ENCODE results near the gene CAMSAP1.

Gene CAMSAP1

GRCh38 chr9:135786146-135786690 lies 121.1 kb downstream of the CAMSAP1 start:
- Histone ChIP-seq H3K9me3 (ENCODE audit: control insufficient read depth in 1 of 2, low read length in 2 of 2) (no peaks in the 10 kb centered on the region), H3K9ac (ENCODE audit: low read depth in 1 of 2, low read length in 2 of 2) (no peak overlapping the region), H3K4me1 (ENCODE audit: control insufficient read depth in 1 of 2, insufficient read depth in 2 of 2, low read length in 2 of 2) (peaks cover 0 to 4% of the 10 kb centered on the region in 2 donors), H3K27me3 (ENCODE audit: control insufficient read depth in 1 of 2, insufficient read depth in 2 of 2, low read length in 2 of 2) (no peaks in the 10 kb centered on the region), H3K36me3 (ENCODE audit: control insufficient read depth in 1 of 2, insufficient read depth in 2 of 2, low read length in 2 of 2) (no peaks in the 10 kb centered on the region), H3K4me3 (ENCODE audit: low read depth in 1 of 2, low read length in 2 of 2) (no peak overlapping the region), H3K27ac (ENCODE audit: low read depth, low read length) (no peak overlapping the region)

- H3K4me1 ChIP-seq (ENCODE audit: control insufficient read depth in 1 of 2, insufficient read depth in 2 of 2, low read length in 2 of 2) = peaks cover 0 to 4% of the 10 kb centered on the region in 2 donors
- H3K36me3 ChIP-seq (ENCODE audit: control insufficient read depth in 1 of 2, insufficient read depth in 2 of 2, low read length in 2 of 2) = no peaks in the 10 kb centered on the region
- no peak overlapping the region for H3K4me3 ChIP-seq (ENCODE audit: low read depth in 1 of 2, low read length in 2 of 2)
- H3K9me3 ChIP-seq (ENCODE audit: control insufficient read depth in 1 of 2, low read length in 2 of 2) = no peaks in the 10 kb centered on the region
- H3K27me3 ChIP-seq (ENCODE audit: control insufficient read depth in 1 of 2, insufficient read depth in 2 of 2, low read length in 2 of 2) = no peaks in the 10 kb centered on the region
- no peak overlapping the region for H3K27ac ChIP-seq (ENCODE audit: low read depth, low read length)
- H3K9ac ChIP-seq (ENCODE audit: low read depth in 1 of 2, low read length in 2 of 2) = no peak overlapping the region
Observed at GRCh38 chr9:135785013-135785575, 122.3 kb downstream of the CAMSAP1 start.

- no peaks in the 10 kb centered on the region for H3K36me3 ChIP-seq (ENCODE audit: control insufficient read depth in 1 of 2, insufficient read depth in 2 of 2, low read length in 2 of 2)
- no peaks in the 10 kb centered on the region for H3K9me3 ChIP-seq (ENCODE audit: control insufficient read depth in 1 of 2, low read length in 2 of 2)
- no peak overlapping the region for H3K27ac ChIP-seq (ENCODE audit: low read depth, low read length)
- H3K9ac ChIP-seq (ENCODE audit: low read depth in 1 of 2, low read length in 2 of 2) = no peak overlapping the region
- no peak overlapping the region for H3K4me3 ChIP-seq (ENCODE audit: low read depth in 1 of 2, low read length in 2 of 2)
- H3K4me1 ChIP-seq (ENCODE audit: control insufficient read depth in 1 of 2, insufficient read depth in 2 of 2, low read length in 2 of 2) = peaks cover 0 to under 1% of the 10 kb centered on the region in 2 donors
- no peaks in the 10 kb centered on the region for H3K27me3 ChIP-seq (ENCODE audit: control insufficient read depth in 1 of 2, insufficient read depth in 2 of 2, low read length in 2 of 2)
Observed at GRCh38 chr9:135783540-135784245, 123.7 kb downstream of the CAMSAP1 start.

GRCh38 chr9:135782946-135783345 lies 124.4 kb downstream of the CAMSAP1 start:
- H3K27me3 ChIP-seq (ENCODE audit: control insufficient read depth in 1 of 2, insufficient read depth in 2 of 2, low read length in 2 of 2) = no peaks in the 10 kb centered on the region
- H3K36me3 ChIP-seq (ENCODE audit: control insufficient read depth in 1 of 2, insufficient read depth in 2 of 2, low read length in 2 of 2) = no peaks in the 10 kb centered on the region
- H3K9me3 ChIP-seq (ENCODE audit: control insufficient read depth in 1 of 2, low read length in 2 of 2) = no peaks in the 10 kb centered on the region
- no peak overlapping the region for H3K9ac ChIP-seq (ENCODE audit: low read depth in 1 of 2, low read length in 2 of 2)
- H3K4me1 ChIP-seq (ENCODE audit: control insufficient read depth in 1 of 2, insufficient read depth in 2 of 2, low read length in 2 of 2) = no peaks in the 10 kb centered on the region
- no peak overlapping the region for H3K4me3 ChIP-seq (ENCODE audit: low read depth in 1 of 2, low read length in 2 of 2)
- no peak overlapping the region for H3K27ac ChIP-seq (ENCODE audit: low read depth, low read length)

- Histone ChIP-seq H3K27me3 (ENCODE audit: control insufficient read depth in 1 of 2, insufficient read depth in 2 of 2, low read length in 2 of 2) (no peaks in the 10 kb centered on the region), H3K4me3 (ENCODE audit: low read depth in 1 of 2, low read length in 2 of 2) (no peak overlapping the region), H3K9ac (ENCODE audit: low read depth in 1 of 2, low read length in 2 of 2) (no peak overlapping the region), H3K9me3 (ENCODE audit: control insufficient read depth in 1 of 2, low read length in 2 of 2) (no peaks in the 10 kb centered on the region), H3K4me1 (ENCODE audit: control insufficient read depth in 1 of 2, insufficient read depth in 2 of 2, low read length in 2 of 2) (no peaks in the 10 kb centered on the region), H3K27ac (ENCODE audit: low read depth, low read length) (no peak overlapping the region), H3K36me3 (ENCODE audit: control insufficient read depth in 1 of 2, insufficient read depth in 2 of 2, low read length in 2 of 2) (no peaks in the 10 kb centered on the region)
Observed at GRCh38 chr9:135780626-135781025, 126.7 kb downstream of the CAMSAP1 start.

- Histone ChIP-seq H3K27me3 (ENCODE audit: control insufficient read depth in 1 of 2, insufficient read depth in 2 of 2, low read length in 2 of 2) (no peaks in the 10 kb centered on the region), H3K4me1 (ENCODE audit: control insufficient read depth in 1 of 2, insufficient read depth in 2 of 2, low read length in 2 of 2) (no peaks in the 10 kb centered on the region), H3K9me3 (ENCODE audit: control insufficient read depth in 1 of 2, low read length in 2 of 2) (no peaks in the 10 kb centered on the region), H3K9ac (ENCODE audit: low read depth in 1 of 2, low read length in 2 of 2) (no peak overlapping the region), H3K4me3 (ENCODE audit: low read depth in 1 of 2, low read length in 2 of 2) (no peak overlapping the region), H3K27ac (ENCODE audit: low read depth, low read length) (no peak overlapping the region), H3K36me3 (ENCODE audit: control insufficient read depth in 1 of 2, insufficient read depth in 2 of 2, low read length in 2 of 2) (no peaks in the 10 kb centered on the region)
Observed at GRCh38 chr9:135780086-135780485, 127.3 kb downstream of the CAMSAP1 start.

- Histone ChIP-seq H3K4me1 (ENCODE audit: control insufficient read depth in 1 of 2, insufficient read depth in 2 of 2, low read length in 2 of 2) (no peaks in the 10 kb centered on the region), H3K9ac (ENCODE audit: low read depth in 1 of 2, low read length in 2 of 2) (no peak overlapping the region), H3K36me3 (ENCODE audit: control insufficient read depth in 1 of 2, insufficient read depth in 2 of 2, low read length in 2 of 2) (no peaks in the 10 kb centered on the region), H3K27me3 (ENCODE audit: control insufficient read depth in 1 of 2, insufficient read depth in 2 of 2, low read length in 2 of 2) (no peaks in the 10 kb centered on the region), H3K27ac (ENCODE audit: low read depth, low read length) (no peak overlapping the region), H3K9me3 (ENCODE audit: control insufficient read depth in 1 of 2, low read length in 2 of 2) (no peaks in the 10 kb centered on the region), H3K4me3 (ENCODE audit: low read depth in 1 of 2, low read length in 2 of 2) (no peak overlapping the region)
Observed at GRCh38 chr9:135779571-135779970, 127.8 kb downstream of the CAMSAP1 start.

GRCh38 chr9:135778421-135778820 lies 128.9 kb downstream of the CAMSAP1 start:
- Histone ChIP-seq H3K27me3 (ENCODE audit: control insufficient read depth in 1 of 2, insufficient read depth in 2 of 2, low read length in 2 of 2) (peaks cover 0 to 4% of the 10 kb centered on the region in 2 donors), H3K9me3 (ENCODE audit: control insufficient read depth in 1 of 2, low read length in 2 of 2) (no peaks in the 10 kb centered on the region), H3K4me3 (ENCODE audit: low read depth in 1 of 2, low read length in 2 of 2) (no peak overlapping the region), H3K9ac (ENCODE audit: low read depth in 1 of 2, low read length in 2 of 2) (no peak overlapping the region), H3K4me1 (ENCODE audit: control insufficient read depth in 1 of 2, insufficient read depth in 2 of 2, low read length in 2 of 2) (no peaks in the 10 kb centered on the region), H3K36me3 (ENCODE audit: control insufficient read depth in 1 of 2, insufficient read depth in 2 of 2, low read length in 2 of 2) (no peaks in the 10 kb centered on the region), H3K27ac (ENCODE audit: low read depth, low read length) (no peak overlapping the region)

GRCh38 chr9:135777623-135778177 lies 129.6 kb downstream of the CAMSAP1 start:
- H3K9me3 ChIP-seq (ENCODE audit: control insufficient read depth in 1 of 2, low read length in 2 of 2) = no peaks in the 10 kb centered on the region
- no peaks in the 10 kb centered on the region for H3K4me1 ChIP-seq (ENCODE audit: control insufficient read depth in 1 of 2, insufficient read depth in 2 of 2, low read length in 2 of 2)
- no peak overlapping the region for H3K9ac ChIP-seq (ENCODE audit: low read depth in 1 of 2, low read length in 2 of 2)
- H3K4me3 ChIP-seq (ENCODE audit: low read depth in 1 of 2, low read length in 2 of 2) = no peak overlapping the region
- H3K36me3 ChIP-seq (ENCODE audit: control insufficient read depth in 1 of 2, insufficient read depth in 2 of 2, low read length in 2 of 2) = no peaks in the 10 kb centered on the region
- no peak overlapping the region for H3K27ac ChIP-seq (ENCODE audit: low read depth, low read length)
- H3K27me3 ChIP-seq (ENCODE audit: control insufficient read depth in 1 of 2, insufficient read depth in 2 of 2, low read length in 2 of 2) = peaks cover 0 to 4% of the 10 kb centered on the region in 2 donors

- no peak overlapping the region for H3K4me3 ChIP-seq (ENCODE audit: low read depth in 1 of 2, low read length in 2 of 2)
- no peaks in the 10 kb centered on the region for H3K9me3 ChIP-seq (ENCODE audit: control insufficient read depth in 1 of 2, low read length in 2 of 2)
- no peak overlapping the region for H3K9ac ChIP-seq (ENCODE audit: low read depth in 1 of 2, low read length in 2 of 2)
- no peak overlapping the region for H3K27ac ChIP-seq (ENCODE audit: low read depth, low read length)
- H3K36me3 ChIP-seq (ENCODE audit: control insufficient read depth in 1 of 2, insufficient read depth in 2 of 2, low read length in 2 of 2) = no peaks in the 10 kb centered on the region
- no peaks in the 10 kb centered on the region for H3K4me1 ChIP-seq (ENCODE audit: control insufficient read depth in 1 of 2, insufficient read depth in 2 of 2, low read length in 2 of 2)
- peaks cover 0 to 4% of the 10 kb centered on the region in 2 donors for H3K27me3 ChIP-seq (ENCODE audit: control insufficient read depth in 1 of 2, insufficient read depth in 2 of 2, low read length in 2 of 2)
Observed at GRCh38 chr9:135776893-135777622, 130.3 kb downstream of the CAMSAP1 start.
